Measurements from ENCODE around the gene FNIP2. TPM values are rescaled to one million over a fixed set of nuclear protein-coding genes. Genes with fewer than 3 reads are reported as not detected.

Gene FNIP2
- total and polyA plus RNA-seq, 9 of the 15 experiments (the other 6 are each of a cell fraction or from before 2014, with no cell fraction given), result 1.7 to 15.5 (median 8.3) TPM

DNA sequence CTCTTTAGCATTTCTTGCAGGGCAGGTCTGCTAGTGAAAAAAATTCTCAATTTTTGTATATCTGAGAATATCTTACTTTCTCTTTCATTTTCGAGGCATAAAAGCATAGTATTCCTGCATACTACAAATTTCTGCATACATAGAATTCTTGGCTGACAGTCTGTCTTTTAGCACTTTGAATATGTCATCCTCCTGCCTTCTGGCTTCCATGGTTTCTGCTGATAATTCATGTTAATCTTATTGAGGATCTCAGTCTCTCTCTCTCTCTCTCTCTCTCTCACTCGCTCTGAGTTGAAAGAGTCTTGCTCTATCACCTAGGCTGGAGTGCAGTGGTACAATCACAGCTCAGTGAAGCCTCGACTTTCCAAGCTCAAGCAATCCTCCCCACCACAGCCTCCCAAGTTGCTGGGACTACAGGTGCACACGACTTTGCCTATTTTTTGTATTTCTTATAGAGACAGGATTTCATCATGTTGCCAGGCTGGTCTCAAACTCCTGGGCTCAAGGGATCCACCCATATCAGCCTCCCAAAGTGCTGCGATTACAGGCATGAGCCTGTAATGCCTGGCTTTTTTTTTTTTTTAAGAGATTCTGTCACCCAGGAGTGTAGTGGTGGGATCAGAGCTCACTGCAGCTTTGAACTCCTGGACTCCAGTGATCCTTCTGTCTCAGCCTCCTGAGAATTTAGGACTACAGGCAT lies 161.3 kb downstream of the FNIP2 start (continued):
- no peak for TF ChIP-seq ZBTB5 (IDR thresholded peaks at IDR 0.05)
- peak; percentile 28; the same call in 1 of the 2 replicates for TF ChIP-seq MTA1 (IDR thresholded peaks at IDR 0.05; ENCODE audit: borderline replicate concordance)
- TF ChIP-seq ZBTB26 (CRISPR knock-in tag; IDR thresholded peaks at IDR 0.05), result no peak
- peak; percentile 48; the same call in 1 of the 2 replicates for TF ChIP-seq SMARCA4 (IDR thresholded peaks at IDR 0.05)
- no peak for TF ChIP-seq NCOA1 (IDR thresholded peaks at IDR 0.05; ENCODE audit: low read depth)
- no peak for TF ChIP-seq HDAC1 (IDR thresholded peaks at IDR 0.05)
- no peak for TF ChIP-seq SLC30A9 (CRISPR knock-in tag; IDR thresholded peaks at IDR 0.05)
- TF ChIP-seq KDM2B (CRISPR knock-in tag; IDR thresholded peaks at IDR 0.05), result no peak
- no peak for TF ChIP-seq ZNF444 (CRISPR knock-in tag; IDR thresholded peaks at IDR 0.05)
- no peak for TF ChIP-seq HNRNPH1 (optimal IDR thresholded peaks at IDR 0.05; ENCODE audit: low read depth, low read length)
- peak; percentile 73 for TF ChIP-seq FOXJ2 (tag; IDR thresholded peaks at IDR 0.05)
- TF ChIP-seq, protein P1, sequence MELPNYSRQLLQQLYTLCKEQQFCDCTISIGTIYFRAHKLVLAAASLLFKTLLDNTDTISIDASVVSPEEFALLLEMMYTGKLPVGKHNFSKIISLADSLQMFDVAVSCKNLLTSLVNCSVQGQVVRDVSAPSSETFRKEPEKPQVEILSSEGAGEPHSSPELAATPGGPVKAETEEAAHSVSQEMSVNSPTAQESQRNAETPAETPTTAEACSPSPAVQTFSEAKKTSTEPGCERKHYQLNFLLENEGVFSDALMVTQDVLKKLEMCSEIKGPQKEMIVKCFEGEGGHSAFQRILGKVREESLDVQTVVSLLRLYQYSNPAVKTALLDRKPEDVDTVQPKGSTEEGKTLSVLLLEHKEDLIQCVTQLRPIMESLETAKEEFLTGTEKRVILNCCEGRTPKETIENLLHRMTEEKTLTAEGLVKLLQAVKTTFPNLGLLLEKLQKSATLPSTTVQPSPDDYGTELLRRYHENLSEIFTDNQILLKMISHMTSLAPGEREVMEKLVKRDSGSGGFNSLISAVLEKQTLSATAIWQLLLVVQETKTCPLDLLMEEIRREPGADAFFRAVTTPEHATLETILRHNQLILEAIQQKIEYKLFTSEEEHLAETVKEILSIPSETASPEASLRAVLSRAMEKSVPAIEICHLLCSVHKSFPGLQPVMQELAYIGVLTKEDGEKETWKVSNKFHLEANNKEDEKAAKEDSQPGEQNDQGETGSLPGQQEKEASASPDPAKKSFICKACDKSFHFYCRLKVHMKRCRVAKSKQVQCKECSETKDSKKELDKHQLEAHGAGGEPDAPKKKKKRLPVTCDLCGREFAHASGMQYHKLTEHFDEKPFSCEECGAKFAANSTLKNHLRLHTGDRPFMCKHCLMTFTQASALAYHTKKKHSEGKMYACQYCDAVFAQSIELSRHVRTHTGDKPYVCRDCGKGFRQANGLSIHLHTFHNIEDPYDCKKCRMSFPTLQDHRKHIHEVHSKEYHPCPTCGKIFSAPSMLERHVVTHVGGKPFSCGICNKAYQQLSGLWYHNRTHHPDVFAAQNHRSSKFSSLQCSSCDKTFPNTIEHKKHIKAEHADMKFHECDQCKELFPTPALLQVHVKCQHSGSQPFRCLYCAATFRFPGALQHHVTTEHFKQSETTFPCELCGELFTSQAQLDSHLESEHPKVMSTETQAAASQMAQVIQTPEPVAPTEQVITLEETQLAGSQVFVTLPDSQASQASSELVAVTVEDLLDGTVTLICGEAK (IDR thresholded peaks at IDR 0.05), result no peak
- TF ChIP-seq, protein P1 (CRISPR knock-in tag; IDR thresholded peaks at IDR 0.05), result no peak
- peak; percentile 47; the same call in 1 of the 2 replicates for TF ChIP-seq CTBP1 (IDR thresholded peaks at IDR 0.05; ENCODE audit: borderline replicate concordance)

All from K562 (cell line).